Sigmoid colon (tissue), 3 donors: ENCODE measurements around the gene RHEB.

Experiments used
- POLR2A ChIP-seq, 2 donors: fragments of 450-650 bp; IDR thresholded peaks; one replicate each; pipeline ENCODE4 v1.6.1; 2016; ENCODE audit warnings: antibody characterized with exemption in 2 of 2, mild to moderate bottlenecking in 2 of 2, moderate library complexity in 2 of 2
- TF ChIP-seq, protein P1 (sequence below), 4 experiments: fragments of 450-650 bp in 3 of 4; fragments of 200-600 bp in 1 of 4; IDR thresholded peaks; one replicate each; pipeline ENCODE4 v1.5.1; 2016 to 2019; ENCODE audit warnings: antibody characterized with exemption in 4 of 4, mild to moderate bottlenecking in 3 of 4, moderate library complexity in 2 of 4

- TF ChIP-seq, protein P1, sequence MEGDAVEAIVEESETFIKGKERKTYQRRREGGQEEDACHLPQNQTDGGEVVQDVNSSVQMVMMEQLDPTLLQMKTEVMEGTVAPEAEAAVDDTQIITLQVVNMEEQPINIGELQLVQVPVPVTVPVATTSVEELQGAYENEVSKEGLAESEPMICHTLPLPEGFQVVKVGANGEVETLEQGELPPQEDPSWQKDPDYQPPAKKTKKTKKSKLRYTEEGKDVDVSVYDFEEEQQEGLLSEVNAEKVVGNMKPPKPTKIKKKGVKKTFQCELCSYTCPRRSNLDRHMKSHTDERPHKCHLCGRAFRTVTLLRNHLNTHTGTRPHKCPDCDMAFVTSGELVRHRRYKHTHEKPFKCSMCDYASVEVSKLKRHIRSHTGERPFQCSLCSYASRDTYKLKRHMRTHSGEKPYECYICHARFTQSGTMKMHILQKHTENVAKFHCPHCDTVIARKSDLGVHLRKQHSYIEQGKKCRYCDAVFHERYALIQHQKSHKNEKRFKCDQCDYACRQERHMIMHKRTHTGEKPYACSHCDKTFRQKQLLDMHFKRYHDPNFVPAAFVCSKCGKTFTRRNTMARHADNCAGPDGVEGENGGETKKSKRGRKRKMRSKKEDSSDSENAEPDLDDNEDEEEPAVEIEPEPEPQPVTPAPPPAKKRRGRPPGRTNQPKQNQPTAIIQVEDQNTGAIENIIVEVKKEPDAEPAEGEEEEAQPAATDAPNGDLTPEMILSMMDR (IDR thresholded peaks at IDR 0.05), result no peak
- TF ChIP-seq POLR2A (IDR thresholded peaks at IDR 0.05), result no peak
These were observed 81.7 kb downstream of the RHEB start for GRCh38 chr7:151437866-151438516.
